HEK293 (cell line): Measurements from ENCODE around the gene NFIB.
A peak's percentile ranks its signal among the peaks of the same experiment; 100 is the strongest.

Source experiments
- CTCF ChIA-PET: fragments of 350-600 bp; formaldehyde crosslinking; extraction: SDS; loops from one replicate; lab custom pipeline; 2021; ENCODE audit warnings: antibody characterized with exemption; lab: Yijun Ruan, JAX
- POLR2A ChIA-PET: fragments of 300-600 bp; formaldehyde crosslinking; extraction: SDS; loops from one replicate; lab custom pipeline; 2020; ENCODE audit warnings: antibody characterized with exemption, inconsistent platforms; lab: Yijun Ruan, JAX
- H3K27ac ChIP-seq: fragments of 200-500 bp; sonication (Bioruptor generic); 2 replicates; pipeline ENCODE4 v1.5.1; 2014; ENCODE audit warnings: low read depth, low read length, control low read depth, inconsistent platforms; ENCODE audit errors: extremely low read depth
- H3K36me3 ChIP-seq, 2 experiments: fragments of 200-500 bp in 1 of 2; sonication (Bioruptor generic) in 1 of 2; 1 replicate in 1 of 2; 2 replicates in 1 of 2; pipeline ENCODE4 v1.5.1; 2014 to 2017; ENCODE audit warnings: inconsistent platforms in 2 of 2, low read length in 2 of 2; ENCODE audit not compliant: control insufficient read depth in 2 of 2, insufficient read depth in 1 of 2
- H3K4me1 ChIP-seq: fragments of 200-500 bp; sonication (Bioruptor generic); 2 replicates; pipeline ENCODE4 v1.5.1; 2014; ENCODE audit warnings: mild to moderate bottlenecking, low read length, inconsistent platforms; ENCODE audit not compliant: control insufficient read depth, insufficient read depth
- H3K4me3 ChIP-seq: 2 replicates; pipeline ENCODE4 v1.5.1; 2011; ENCODE audit warnings: low read depth, mild to moderate bottlenecking, control low read depth, low read length, moderate library complexity
- H3K9me3 ChIP-seq: fragments of 200-500 bp; sonication (Bioruptor generic); 2 replicates; pipeline ENCODE4 v1.5.1; 2014; ENCODE audit warnings: low read depth, low read length, inconsistent platforms; ENCODE audit not compliant: control insufficient read depth, insufficient read depth
- HOXA7 ChIP-seq: sonication (generic); formaldehyde crosslinking; IDR thresholded peaks from 2 replicates; pipeline ENCODE4 v1.8.1; 2022; ENCODE audit warnings: missing genetic modification reagents, borderline replicate concordance
- IKZF3 ChIP-seq: fragments of 450-650 bp; IDR thresholded peaks from 2 replicates; pipeline ENCODE4 v1.5.0; 2018; ENCODE audit warnings: missing biosample characterization, mild to moderate bottlenecking, missing genetic modification characterization, moderate library complexity
- KLF8 ChIP-seq: fragments of 450-650 bp; formaldehyde crosslinking; IDR thresholded peaks from 2 replicates; pipeline ENCODE4 v1.5.1; 2016; ENCODE audit warnings: missing biosample characterization, missing genetic modification characterization
- MEIS1 ChIP-seq: sonication (generic); formaldehyde crosslinking; IDR thresholded peaks from 2 replicates; pipeline ENCODE4 v1.8.1; 2022; ENCODE audit warnings: missing genetic modification reagents, mild to moderate bottlenecking, borderline replicate concordance
- PRDM1 ChIP-seq: fragments of 450-650 bp; formaldehyde crosslinking; IDR thresholded peaks from 2 replicates; pipeline ENCODE4; 2016; ENCODE audit warnings: missing biosample characterization, missing genetic modification characterization
- SP3 ChIP-seq: fragments of 450-650 bp; formaldehyde crosslinking; IDR thresholded peaks from 2 replicates; pipeline ENCODE4 v1.5.1; 2016; ENCODE audit warnings: missing biosample characterization, missing genetic modification characterization
- WT1 ChIP-seq: fragments of 450-650 bp; formaldehyde crosslinking; IDR thresholded peaks from 2 replicates; pipeline ENCODE4 v1.5.1; 2016; ENCODE audit warnings: missing biosample characterization, missing genetic modification characterization
- ZBTB17 ChIP-seq: fragments of 450-650 bp; formaldehyde crosslinking; IDR thresholded peaks from 2 replicates; pipeline ENCODE4 v1.5.1; 2016; ENCODE audit warnings: missing biosample characterization, missing genetic modification characterization
- ZBTB20 ChIP-seq: fragments of 450-650 bp; formaldehyde crosslinking; IDR thresholded peaks from 2 replicates; pipeline ENCODE4 v1.5.1; 2016; ENCODE audit warnings: missing biosample characterization, missing genetic modification characterization
- ZBTB21 ChIP-seq: fragments of 450-650 bp; formaldehyde crosslinking; IDR thresholded peaks from 2 replicates; pipeline ENCODE4 v1.5.1; 2017; ENCODE audit warnings: missing biosample characterization, missing genetic modification characterization
- ZBTB48 ChIP-seq: fragments of 450-650 bp; formaldehyde crosslinking; IDR thresholded peaks from 2 replicates; pipeline ENCODE4 v1.5.1; 2016; ENCODE audit warnings: missing biosample characterization, missing genetic modification characterization
- ZNF140 ChIP-seq: fragments of 450-650 bp; formaldehyde crosslinking; IDR thresholded peaks from 2 replicates; pipeline ENCODE4 v1.5.1; 2016; ENCODE audit warnings: missing biosample characterization, missing genetic modification characterization
- ZNF184 ChIP-seq: fragments of 450-650 bp; IDR thresholded peaks from 2 replicates; pipeline ENCODE4 v1.5.1; 2018; ENCODE audit warnings: missing biosample characterization, mild to moderate bottlenecking, missing genetic modification characterization
- ZNF2 ChIP-seq: fragments of 450-650 bp; formaldehyde crosslinking; IDR thresholded peaks from 2 replicates; pipeline ENCODE4 v1.5.1; 2016; ENCODE audit warnings: missing biosample characterization, missing genetic modification characterization
- ZNF223 ChIP-seq: fragments of 450-650 bp; formaldehyde crosslinking; IDR thresholded peaks from 2 replicates; pipeline ENCODE4 v1.5.1; 2016; ENCODE audit warnings: missing biosample characterization, missing genetic modification characterization
- ZNF248 ChIP-seq: fragments of 450-650 bp; formaldehyde crosslinking; IDR thresholded peaks from 2 replicates; pipeline ENCODE4 v1.5.1; 2017; ENCODE audit warnings: missing biosample characterization, missing genetic modification characterization
- ZNF274 ChIP-seq, 2 experiments: fragments of 200-500 bp in 1 of 2; fragments of 450-650 bp in 1 of 2; sonication (Bioruptor generic) in 1 of 2; formaldehyde crosslinking in 1 of 2; IDR thresholded peaks; 2 replicates each; pipeline versions ENCODE4 v1.5.1 to v1.6.1; 2014 to 2016; ENCODE audit warnings: borderline replicate concordance in 1 of 2, inconsistent platforms in 1 of 2, low read length in 1 of 2, missing biosample characterization in 1 of 2, missing genetic modification characterization in 1 of 2
- ZNF311 ChIP-seq: fragments of 450-650 bp; formaldehyde crosslinking; IDR thresholded peaks from 2 replicates; pipeline ENCODE4 v1.5.1; 2017; ENCODE audit warnings: missing biosample characterization, missing genetic modification characterization, borderline replicate concordance
- ZNF501 ChIP-seq: fragments of 450-650 bp; formaldehyde crosslinking; IDR thresholded peaks from 2 replicates; pipeline ENCODE4 v1.5.1; 2016; ENCODE audit warnings: missing biosample characterization, missing genetic modification characterization
- ZNF530 ChIP-seq: fragments of 450-650 bp; formaldehyde crosslinking; IDR thresholded peaks from 2 replicates; pipeline ENCODE4 v1.5.1; 2016; ENCODE audit warnings: low read depth, missing biosample characterization, missing genetic modification characterization
- ZNF560 ChIP-seq: fragments of 450-650 bp; formaldehyde crosslinking; IDR thresholded peaks from 2 replicates; pipeline ENCODE4 v1.5.1; 2017; ENCODE audit warnings: missing biosample characterization, missing genetic modification characterization, borderline replicate concordance
- ZNF561 ChIP-seq: fragments of 450-650 bp; IDR thresholded peaks from 2 replicates; pipeline ENCODE4 v1.5.1; 2018; ENCODE audit warnings: missing biosample characterization, missing genetic modification characterization, borderline replicate concordance
- ZNF660 ChIP-seq: fragments of 450-650 bp; IDR thresholded peaks from 2 replicates; pipeline ENCODE4 v1.5.1; 2018; ENCODE audit warnings: missing biosample characterization, mild to moderate bottlenecking, missing genetic modification characterization
- ZNF792 ChIP-seq: fragments of 450-650 bp; formaldehyde crosslinking; IDR thresholded peaks from 2 replicates; pipeline ENCODE4 v1.5.1; 2016; ENCODE audit warnings: missing biosample characterization, missing genetic modification characterization
- ZXDB ChIP-seq: fragments of 450-650 bp; formaldehyde crosslinking; IDR thresholded peaks from 2 replicates; pipeline ENCODE4 v1.5.1; 2016; ENCODE audit warnings: missing biosample characterization, missing genetic modification characterization
- TF ChIP-seq, protein P1 (sequence below): fragments of 450-650 bp; formaldehyde crosslinking; IDR thresholded peaks from 2 replicates; pipeline ENCODE4 v1.5.1; 2016; ENCODE audit warnings: missing biosample characterization, missing genetic modification characterization
- TF ChIP-seq, protein P2 (sequence below): fragments of 450-650 bp; formaldehyde crosslinking; IDR thresholded peaks from 2 replicates; pipeline ENCODE4 v1.5.1; 2016; ENCODE audit warnings: missing biosample characterization, missing genetic modification characterization
- TF ChIP-seq, protein P3 (sequence below): fragments of 450-650 bp; formaldehyde crosslinking; IDR thresholded peaks from 2 replicates; pipeline ENCODE4 v1.5.1; 2017; ENCODE audit warnings: missing biosample characterization, missing genetic modification characterization
- TF ChIP-seq, protein P4 (sequence below): fragments of 450-650 bp; formaldehyde crosslinking; IDR thresholded peaks from 2 replicates; pipeline ENCODE4 v1.5.1; 2016; ENCODE audit warnings: missing biosample characterization, missing genetic modification characterization

The NFIB gene

DNA sequence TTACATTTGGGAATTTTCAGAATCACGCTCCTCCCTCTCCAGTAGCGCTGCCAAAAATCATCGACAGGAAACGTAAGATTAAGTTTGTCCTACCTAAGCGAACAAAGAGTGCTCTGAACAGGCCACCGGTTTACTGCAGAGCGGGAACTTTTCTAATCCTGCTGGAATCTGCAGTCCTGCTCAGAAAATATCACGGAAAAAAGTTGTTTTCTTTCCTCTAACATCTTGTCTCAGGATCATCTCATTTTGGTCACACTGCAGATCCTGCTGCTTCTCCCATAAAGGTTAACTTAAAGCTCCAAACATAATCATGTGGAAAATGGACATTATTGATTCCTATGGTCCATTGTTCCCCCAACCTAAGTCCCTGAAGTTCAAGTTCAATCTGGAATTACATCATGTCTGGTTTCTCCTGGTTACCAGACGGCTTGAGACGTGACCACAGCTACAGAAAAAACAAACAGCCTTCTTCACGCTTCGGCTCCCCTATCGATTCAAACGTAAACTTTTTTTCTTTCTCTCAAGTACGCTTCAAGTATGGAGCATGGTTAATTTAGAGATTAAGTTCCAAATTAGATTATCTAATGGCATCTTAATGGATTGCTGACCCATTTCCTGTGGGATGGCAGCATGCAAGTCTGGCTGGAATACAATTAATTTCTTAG is 217.6 kb downstream of the NFIB start:
- ChIA-PET CTCF (interaction anchor here (0.6 to 0.8 kb wide), 2 partner anchors 139 to 1006 kb away, joined by 3 read pairs; no protein-coding TSS in a partner anchor), POLR2A (interaction anchor here (0.6 to 1.4 kb wide), 7 partner anchors 178 to 264 kb away, joined by 3 to 8 read pairs (median 3); no protein-coding TSS in a partner anchor)
- Histone ChIP-seq H3K4me1 (peaks cover 23% of the 10 kb centered on the region), H3K27ac (peak overlapping the region; percentile 96), H3K9me3 (no peaks in the 10 kb centered on the region), H3K36me3 (no peaks in the 10 kb centered on the region), H3K4me3 (peak overlapping the region; percentile 33)
- TF ChIP-seq ZBTB17 (tag by site-specific recombination) (peak; percentile 90), ZBTB48 (no peak), MEIS1 (CRISPR knock-in tag) (no peak; the same call in 1 of the 2 replicates), KLF8 (peak; percentile 70), ZNF274 (IDR thresholded peaks at IDR 0.05; ENCODE audit: low read length) (no peak), ZNF274 (tag by site-specific recombination; IDR thresholded peaks at IDR 0.05; ENCODE audit: borderline replicate concordance) (no peak), ZNF792 (0 out of 2 replicates have a peak, but pooled peaks have one; percentile 37), ZBTB21 (tag by site-specific recombination) (peak; percentile 57), ZNF2 (tag by site-specific recombination) (peak; percentile 76; the same call in 1 of the 2 replicates), ZNF560 (no peak), SP3 (peak; percentile 45), ZNF561 (0 out of 2 replicates have a peak, but pooled peaks have one; percentile 57), ZNF184 (tag by site-specific recombination) (peak; percentile 68; the same call in 1 of the 2 replicates), ZNF660 (tag by site-specific recombination) (0 out of 2 replicates have a peak, but pooled peaks have one; percentile 20), ZNF140 (no peak), ZBTB20 (tag by site-specific recombination) (no peak), ZNF223 (tag by site-specific recombination) (no peak), ZNF501 (tag by site-specific recombination) (peak; percentile 68; the same call in 1 of the 2 replicates), PRDM1 (tag by site-specific recombination) (no peak), IKZF3 (tag by site-specific recombination) (peak; percentile 75; the same call in 1 of the 2 replicates), WT1 (peak; percentile 86), ZNF530 (tag by site-specific recombination) (no peak), ZXDB (peak; percentile 91), ZNF248 (no peak), HOXA7 (no peak), ZNF311 (tag by site-specific recombination) (no peak)
- TF ChIP-seq, protein P1, sequence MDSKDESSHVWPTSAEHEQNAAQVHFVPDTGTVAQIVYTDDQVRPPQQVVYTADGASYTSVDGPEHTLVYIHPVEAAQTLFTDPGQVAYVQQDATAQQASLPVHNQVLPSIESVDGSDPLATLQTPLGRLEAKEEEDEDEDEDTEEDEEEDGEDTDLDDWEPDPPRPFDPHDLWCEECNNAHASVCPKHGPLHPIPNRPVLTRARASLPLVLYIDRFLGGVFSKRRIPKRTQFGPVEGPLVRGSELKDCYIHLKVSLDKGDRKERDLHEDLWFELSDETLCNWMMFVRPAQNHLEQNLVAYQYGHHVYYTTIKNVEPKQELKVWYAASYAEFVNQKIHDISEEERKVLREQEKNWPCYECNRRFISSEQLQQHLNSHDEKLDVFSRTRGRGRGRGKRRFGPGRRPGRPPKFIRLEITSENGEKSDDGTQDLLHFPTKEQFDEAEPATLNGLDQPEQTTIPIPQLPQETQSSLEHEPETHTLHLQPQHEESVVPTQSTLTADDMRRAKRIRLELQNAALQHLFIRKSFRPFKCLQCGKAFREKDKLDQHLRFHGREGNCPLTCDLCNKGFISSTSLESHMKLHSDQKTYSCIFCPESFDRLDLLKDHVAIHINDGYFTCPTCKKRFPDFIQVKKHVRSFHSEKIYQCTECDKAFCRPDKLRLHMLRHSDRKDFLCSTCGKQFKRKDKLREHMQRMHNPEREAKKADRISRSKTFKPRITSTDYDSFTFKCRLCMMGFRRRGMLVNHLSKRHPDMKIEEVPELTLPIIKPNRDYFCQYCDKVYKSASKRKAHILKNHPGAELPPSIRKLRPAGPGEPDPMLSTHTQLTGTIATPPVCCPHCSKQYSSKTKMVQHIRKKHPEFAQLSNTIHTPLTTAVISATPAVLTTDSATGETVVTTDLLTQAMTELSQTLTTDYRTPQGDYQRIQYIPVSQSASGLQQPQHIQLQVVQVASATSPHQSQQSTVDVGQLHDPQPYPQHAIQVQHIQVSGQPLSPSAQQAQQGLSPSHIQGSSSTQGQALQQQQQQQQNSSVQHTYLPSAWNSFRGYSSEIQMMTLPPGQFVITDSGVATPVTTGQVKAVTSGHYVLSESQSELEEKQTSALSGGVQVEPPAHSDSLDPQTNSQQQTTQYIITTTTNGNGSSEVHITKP (tag by site-specific recombination), result peak; percentile 72
- TF ChIP-seq, protein P2, sequence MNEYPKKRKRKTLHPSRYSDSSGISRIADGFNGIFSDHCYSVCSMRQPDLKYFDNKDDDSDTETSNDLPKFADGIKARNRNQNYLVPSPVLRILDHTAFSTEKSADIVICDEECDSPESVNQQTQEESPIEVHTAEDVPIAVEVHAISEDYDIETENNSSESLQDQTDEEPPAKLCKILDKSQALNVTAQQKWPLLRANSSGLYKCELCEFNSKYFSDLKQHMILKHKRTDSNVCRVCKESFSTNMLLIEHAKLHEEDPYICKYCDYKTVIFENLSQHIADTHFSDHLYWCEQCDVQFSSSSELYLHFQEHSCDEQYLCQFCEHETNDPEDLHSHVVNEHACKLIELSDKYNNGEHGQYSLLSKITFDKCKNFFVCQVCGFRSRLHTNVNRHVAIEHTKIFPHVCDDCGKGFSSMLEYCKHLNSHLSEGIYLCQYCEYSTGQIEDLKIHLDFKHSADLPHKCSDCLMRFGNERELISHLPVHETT (tag by site-specific recombination), result peak; percentile 91
- TF ChIP-seq, protein P3, sequence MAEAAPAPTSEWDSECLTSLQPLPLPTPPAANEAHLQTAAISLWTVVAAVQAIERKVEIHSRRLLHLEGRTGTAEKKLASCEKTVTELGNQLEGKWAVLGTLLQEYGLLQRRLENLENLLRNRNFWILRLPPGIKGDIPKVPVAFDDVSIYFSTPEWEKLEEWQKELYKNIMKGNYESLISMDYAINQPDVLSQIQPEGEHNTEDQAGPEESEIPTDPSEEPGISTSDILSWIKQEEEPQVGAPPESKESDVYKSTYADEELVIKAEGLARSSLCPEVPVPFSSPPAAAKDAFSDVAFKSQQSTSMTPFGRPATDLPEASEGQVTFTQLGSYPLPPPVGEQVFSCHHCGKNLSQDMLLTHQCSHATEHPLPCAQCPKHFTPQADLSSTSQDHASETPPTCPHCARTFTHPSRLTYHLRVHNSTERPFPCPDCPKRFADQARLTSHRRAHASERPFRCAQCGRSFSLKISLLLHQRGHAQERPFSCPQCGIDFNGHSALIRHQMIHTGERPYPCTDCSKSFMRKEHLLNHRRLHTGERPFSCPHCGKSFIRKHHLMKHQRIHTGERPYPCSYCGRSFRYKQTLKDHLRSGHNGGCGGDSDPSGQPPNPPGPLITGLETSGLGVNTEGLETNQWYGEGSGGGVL (tag by site-specific recombination), result peak; percentile 55
- TF ChIP-seq, protein P4, sequence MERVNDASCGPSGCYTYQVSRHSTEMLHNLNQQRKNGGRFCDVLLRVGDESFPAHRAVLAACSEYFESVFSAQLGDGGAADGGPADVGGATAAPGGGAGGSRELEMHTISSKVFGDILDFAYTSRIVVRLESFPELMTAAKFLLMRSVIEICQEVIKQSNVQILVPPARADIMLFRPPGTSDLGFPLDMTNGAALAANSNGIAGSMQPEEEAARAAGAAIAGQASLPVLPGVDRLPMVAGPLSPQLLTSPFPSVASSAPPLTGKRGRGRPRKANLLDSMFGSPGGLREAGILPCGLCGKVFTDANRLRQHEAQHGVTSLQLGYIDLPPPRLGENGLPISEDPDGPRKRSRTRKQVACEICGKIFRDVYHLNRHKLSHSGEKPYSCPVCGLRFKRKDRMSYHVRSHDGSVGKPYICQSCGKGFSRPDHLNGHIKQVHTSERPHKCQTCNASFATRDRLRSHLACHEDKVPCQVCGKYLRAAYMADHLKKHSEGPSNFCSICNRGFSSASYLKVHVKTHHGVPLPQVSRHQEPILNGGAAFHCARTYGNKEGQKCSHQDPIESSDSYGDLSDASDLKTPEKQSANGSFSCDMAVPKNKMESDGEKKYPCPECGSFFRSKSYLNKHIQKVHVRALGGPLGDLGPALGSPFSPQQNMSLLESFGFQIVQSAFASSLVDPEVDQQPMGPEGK (tag by site-specific recombination), result 0 out of 2 replicates have a peak, but pooled peaks have one; percentile 35
